ENCODE results near the gene RAMP1.

- TF ChIP-seq CTCF (IDR thresholded peaks at IDR 0.05; ENCODE audit: insufficient read depth, low read length, poor library complexity, severe bottlenecking) (no peak), EZH2phosphoT487 (conservative IDR thresholded peaks at IDR 0.05; ENCODE audit: low read length) (no peak)
Measured at GRCh38 chr2:237860273-237860935, 981 bp downstream of the RAMP1 start.

Data from SU-DHL-6 (cell line).